GM21717 (cell line): ENCODE results near the gene CCDC146.

Experiments
- ATAC-seq: cut with Tn5 transposase; IDR thresholded peaks from one replicate; pipeline ENCODE4 v1.9.1; 2021; ENCODE audit warnings: mild to moderate bottlenecking, moderate library complexity; ENCODE audit not compliant: unreplicated experiment

CCDC146 gene

DNA sequence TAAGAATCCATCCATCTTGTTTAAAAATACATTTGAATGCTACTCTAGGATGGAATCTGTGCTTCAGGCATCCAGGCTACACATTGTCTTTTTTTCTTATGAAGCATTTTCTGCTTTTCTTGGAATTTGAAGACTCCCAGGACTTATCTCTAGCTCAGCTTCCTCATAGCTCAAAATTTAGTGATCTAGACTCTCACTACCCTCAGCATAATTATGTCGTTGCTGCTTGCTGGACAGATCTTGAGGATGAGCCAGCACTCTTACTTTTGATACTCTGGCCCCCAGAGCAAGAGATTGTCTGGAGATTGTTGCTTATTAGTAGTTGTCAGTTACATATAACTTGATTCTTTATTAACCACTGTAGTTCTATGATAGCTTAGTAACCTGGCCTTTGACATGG is 160.5 kb downstream of the CCDC146 start:
- ATAC-seq, result no peak

DNA sequence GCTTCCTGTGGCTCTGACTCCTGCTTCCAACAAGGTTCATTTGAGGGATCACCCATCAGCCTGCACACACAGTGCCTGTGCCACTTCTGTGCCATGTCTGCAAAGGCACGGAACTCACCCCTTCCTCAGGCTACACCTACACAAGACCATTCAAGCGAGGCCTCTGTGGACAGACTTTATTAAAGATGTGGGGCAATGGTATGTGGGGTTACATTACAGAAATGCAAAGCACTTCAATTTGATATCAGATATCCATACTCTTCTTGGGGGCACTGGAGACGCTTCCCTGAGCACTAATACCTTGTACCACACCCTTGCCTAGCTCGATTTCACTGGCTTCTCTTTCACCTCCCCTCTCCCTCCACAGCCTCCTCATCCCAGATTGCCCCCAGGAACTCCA is 161.6 kb downstream of the CCDC146 start:
- ATAC-seq, result no peak

DNA sequence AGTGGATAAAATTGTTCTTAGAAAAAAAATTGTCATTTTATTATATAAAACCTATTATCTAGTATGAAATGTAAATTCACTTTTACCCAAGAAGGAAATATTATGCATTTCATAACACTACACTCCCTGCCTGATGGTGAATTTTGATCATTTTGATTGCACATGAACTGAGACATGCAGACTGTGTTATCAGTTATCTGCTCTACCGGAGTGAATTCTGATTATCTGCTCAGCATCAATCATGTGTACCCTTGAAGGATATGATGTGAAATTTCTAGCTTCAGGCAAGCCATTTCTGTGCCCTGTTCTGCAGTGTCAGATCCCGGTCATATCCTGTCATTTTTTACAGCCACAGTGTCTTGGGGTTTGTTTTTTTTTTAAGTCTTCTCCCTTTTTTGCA is 162.2 kb downstream of the CCDC146 start:
- no peak for ATAC-seq

DNA sequence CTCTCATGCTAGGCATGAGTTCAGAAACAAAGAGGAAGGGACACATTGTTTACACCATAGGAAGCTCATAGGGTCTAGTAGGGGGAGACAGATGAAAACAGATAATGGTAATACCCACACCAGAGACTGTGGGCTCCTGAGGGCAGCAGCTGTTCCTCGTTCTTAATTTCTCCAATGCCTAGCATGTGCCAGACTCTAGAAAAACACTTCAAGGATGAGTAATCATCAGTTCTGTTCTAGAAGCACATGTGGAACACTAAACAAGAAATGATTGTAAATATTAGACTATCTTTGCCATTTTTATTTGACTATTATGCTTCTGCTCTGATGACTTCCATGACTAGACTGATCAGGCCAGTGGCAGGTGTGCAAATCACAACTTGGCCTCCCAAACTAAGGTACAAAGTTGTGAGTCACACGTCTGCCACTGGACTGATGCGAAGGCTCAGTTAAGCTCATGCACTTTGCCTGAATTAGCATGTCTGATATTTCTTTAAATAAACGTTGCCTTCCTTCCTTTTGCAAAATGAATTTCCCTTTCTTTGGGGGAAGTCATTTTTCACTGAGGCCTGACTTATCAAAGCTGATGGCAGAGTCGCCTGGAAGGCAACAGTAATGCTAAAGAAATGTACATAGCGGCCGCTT is 166.4 kb downstream of the CCDC146 start:
- ATAC-seq, result no peak

DNA sequence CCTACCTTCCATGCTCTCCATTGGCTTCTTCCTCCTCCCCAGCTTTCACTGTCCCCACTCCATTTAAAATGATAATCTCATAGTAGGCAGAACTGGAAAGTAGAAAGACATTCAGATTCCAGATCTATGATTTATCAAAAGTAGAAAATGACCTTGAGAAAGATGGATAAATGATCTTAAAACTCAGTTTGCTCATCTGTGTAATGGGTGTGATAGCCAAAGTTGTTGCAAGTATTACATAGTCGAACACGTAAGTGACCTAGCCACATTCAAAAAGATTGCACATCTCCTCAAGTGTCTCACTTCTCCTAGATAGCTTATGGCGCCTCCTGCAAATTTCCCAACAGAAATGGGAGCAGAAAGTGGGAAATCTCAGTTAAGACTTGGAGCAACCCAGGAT is 167.0 kb downstream of the CCDC146 start:
- no peak for ATAC-seq

DNA sequence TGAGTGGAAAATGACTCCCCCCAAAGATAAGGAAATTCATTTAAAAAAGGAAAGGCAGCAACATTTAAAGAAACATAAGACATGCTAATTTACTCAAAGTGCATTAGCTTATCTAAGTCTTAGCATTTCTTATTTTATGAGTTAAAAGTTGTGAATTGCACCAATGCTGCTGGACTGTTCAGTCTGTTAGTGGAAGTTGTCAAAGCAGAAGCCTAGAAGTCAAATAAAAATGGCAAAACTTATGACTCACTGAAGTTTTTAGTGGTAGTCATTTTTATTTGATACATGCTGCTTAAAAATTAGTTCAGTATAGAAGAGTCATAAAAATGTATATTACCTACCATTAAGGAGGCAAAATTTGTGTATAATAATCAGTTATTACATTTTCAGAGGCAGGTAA is 168.0 kb downstream of the CCDC146 start:
- ATAC-seq, result no peak

DNA sequence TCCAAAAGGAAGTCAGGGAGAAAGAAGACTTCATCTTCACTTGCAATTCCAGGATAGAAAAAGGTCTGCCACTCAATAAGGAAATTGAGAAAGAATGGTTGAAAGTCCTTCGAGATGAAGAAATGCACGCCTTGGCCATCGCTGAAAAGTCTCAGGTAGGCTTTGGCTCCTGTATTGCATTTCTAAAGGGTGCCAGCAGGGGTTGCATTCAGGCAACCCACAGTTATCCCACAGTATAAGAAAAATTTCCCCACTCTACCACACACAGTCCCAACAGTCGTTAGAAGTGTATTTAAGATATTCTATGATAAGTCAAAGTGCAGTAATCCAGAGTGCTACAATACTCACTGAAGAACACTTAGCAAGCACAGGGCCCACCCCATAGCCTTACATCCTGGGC is 170.6 kb downstream of the CCDC146 start:
- ATAC-seq, result no peak

DNA sequence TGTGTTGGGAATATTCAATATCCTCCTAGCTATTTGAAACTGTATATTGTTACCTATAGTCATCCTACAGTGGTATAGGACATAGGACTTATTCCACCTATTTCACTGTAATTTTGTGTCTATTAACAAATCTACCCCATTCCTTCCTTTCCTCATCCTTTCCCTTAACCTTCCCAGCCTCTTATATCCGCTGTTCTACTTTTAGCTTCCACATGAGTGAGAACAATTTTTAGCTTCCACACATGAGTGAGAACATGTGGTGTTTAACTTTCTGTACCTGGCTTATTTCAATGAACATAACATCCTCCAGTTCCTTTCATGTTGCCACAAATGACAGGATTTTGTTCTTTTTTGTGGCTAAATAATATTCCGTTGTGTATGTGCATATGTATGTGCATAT is 173.1 kb downstream of the CCDC146 start:
- no peak for ATAC-seq

DNA sequence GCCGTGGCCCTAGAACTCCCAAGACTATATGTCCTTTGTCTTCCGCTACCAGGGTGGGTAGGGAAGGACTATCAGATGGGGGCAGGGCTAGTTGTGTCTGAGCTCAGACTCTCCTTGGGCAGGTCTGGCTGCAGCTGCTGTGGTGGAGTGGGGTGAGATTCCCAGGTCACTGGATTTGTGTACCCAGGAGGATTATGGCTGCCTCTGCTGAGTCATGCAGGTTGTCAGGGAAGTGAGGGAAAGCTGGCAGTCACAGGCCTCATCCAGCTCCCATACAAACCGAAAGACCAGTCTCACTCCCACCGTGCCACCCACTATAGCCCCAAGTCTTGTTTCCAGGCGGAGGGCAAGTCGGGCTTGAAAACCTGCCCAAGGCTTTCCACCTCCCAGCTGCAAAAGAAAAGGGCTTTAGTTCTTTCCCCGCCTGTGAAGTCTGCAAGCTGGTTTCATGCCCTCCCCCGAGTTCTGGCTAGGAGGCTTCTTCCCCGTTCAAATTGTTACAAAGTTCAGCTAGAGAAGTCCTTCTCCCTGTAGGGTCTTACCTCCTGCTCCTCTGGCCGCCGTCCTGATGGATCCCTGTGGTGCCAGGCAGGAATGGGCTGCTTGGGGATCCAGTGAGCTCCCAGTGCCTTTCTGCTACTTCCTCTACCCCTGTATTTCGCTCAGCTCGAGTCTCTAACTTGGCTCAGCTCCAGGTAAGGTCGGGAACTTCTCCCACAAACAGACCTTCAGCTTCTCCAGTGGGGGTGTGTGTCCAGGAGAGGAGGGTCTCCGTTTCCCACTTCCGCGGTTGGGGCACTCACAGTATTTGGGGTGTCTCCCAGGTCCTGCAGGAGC is 184.0 kb downstream of the CCDC146 start:
- ATAC-seq, result no peak

DNA sequence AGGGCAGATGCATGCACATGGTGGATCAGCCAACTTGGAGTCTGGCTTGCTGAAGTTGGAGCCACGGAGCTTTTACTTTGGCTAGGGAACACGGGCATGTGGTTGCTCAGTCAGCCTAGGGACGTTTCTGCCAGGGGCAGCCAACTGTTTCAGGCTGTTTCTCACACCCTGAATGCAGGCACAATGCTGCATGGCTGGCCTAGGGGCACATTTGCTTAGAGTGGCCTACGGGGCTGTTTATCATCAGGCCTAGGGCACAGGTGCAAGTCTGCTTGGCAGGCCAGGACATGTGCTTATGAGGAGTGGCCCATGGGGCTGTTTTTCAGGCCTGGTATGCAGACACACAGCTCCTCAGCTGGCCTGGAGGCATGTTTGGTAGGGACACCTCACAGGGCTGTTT is 186.4 kb downstream of the CCDC146 start:
- ATAC-seq, result no peak

DNA sequence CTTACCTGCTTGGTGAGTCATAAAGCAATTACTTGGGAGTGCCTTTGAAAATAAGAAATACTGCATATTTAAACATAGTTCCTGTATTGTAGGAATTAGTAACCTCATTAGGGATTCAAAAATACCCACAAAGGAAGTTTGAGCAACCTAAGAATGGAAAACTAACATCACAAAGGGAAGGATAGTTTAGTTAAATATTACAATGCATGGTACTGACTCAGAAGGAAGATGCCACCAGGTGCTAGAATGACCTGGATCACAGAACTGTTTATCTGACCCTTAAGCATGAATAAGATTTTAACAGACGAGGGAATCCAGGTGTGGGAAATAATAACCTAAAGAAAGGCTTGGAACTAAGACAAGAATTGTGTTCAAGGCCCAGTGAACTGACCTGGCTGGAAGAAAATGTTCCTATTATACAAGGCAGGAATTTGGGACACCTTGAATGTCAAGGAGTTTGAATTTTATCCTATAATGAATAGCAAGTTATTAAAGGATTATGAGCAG is 187.4 kb downstream of the CCDC146 start:
- no peak for ATAC-seq

DNA sequence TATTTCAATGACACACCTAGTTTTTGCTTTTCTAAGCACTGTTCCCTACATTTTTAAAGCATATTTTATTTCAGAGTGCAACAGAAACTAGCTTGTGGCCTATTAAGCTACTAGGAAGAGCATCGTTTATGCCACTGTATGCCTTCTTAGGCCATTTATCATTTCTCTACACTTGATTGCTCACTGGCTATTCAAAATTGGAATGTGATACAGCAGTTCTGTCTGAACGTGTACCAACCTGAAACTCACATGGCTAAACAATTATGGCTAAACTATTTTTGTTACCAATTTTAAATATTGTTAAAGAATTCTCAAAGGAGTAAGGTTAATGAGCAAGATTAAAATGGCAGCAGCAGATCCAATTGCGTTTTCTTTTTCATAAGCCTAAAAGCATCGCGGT is 188.6 kb downstream of the CCDC146 start:
- ATAC-seq, result no peak

DNA sequence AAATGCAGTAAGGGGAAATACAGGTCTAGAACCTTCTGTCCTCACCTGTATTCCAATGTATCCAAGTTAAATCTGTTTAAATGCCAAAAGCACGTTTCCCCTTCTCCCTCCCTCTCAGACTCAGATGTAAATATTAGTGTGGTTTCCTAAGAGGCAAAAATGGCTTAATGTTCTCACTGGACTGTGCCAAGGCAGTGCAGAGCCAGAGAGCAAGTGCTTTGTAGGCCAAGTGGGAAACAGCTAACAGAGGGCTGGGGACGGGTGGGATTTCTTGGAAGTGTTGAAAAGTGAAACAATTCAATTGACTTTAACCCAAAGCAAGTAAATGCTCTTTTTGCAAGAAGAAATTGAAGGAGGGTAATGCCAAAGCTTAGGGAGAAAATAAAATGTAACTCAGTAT is 190.7 kb downstream of the CCDC146 start:
- ATAC-seq, result no peak

DNA sequence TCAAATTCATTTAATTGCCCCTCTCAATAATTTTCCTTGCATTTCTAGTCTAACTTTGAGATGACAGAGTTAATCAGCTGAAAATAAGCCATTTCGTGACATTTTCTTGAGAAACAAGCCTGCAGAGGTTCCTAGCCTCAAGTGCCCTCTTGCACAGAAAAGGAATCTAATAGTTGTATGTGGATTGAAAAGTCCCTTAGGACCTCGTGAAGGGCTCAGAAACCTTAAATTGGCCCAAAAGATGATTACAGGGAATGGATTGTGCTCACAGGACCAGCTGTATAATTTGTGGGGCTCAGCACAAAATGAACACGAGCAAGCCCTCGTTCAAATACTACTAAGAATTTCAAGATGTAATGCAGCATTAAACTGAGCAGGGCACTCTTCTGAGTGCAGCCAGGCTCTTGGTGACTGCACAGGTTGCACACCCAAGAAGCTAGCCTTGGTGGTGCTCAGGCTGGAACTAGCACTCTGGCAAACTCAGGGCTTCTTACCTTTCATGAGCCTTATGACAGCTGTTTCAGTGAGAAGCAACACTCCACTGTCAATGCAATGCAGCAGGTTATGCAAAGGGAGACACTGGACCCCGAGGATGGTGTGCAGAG is 191.6 kb downstream of the CCDC146 start:
- ATAC-seq, result no peak

DNA sequence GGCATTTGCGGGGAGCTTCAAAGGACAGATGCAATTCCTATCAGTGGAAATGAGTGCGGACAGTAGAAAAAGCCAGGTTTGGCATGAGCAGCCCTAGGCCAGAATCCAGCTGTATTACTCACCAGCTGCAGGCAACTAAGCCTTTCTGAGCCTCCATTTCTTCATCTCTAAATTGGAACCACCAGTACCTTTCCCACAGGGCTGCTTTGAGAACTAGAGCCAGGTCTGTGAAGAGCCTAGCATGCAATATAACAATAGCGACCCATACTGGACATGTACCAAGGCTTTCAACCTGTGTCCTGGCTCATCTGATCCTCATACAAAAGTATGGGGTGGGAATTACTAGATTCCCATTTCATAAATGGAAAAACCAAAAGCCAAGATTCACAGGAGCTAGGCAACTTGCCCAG is 192.8 kb downstream of the CCDC146 start:
- no peak for ATAC-seq

DNA sequence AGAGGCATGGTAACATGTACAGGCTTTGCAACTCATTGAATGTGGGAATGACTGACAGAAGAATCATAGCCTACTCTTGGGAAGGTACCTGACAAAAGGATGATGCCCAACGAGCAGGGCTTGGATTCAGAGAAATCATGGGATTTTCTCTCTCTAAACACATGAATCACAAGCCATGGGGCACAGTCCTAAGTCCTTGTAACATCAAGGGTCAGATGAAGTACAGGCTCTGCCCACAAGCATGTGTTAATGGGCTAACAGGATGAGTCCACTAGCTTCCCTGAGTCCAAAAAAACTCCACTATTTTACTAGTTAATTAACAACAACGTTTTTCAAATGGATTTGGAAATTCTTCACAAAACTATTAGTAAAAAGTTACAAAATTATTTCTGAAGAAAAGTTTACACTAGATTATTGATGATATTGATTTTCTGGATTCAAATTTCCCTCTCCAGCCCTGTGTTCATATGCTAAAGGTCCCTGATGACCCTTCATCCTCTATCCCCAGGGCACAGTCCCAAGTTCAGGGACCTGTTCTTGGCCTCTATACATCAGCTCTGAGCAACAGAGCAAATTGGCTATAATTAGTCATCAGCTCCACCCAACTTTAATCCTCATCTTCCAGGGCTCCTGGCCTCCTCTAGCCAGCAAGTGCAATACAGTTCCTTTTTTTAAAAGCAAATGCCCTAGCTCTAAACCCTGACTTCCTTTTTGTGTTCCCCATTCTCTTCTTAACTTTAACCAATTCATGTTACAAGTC is 194.0 kb downstream of the CCDC146 start:
- no peak for ATAC-seq

DNA sequence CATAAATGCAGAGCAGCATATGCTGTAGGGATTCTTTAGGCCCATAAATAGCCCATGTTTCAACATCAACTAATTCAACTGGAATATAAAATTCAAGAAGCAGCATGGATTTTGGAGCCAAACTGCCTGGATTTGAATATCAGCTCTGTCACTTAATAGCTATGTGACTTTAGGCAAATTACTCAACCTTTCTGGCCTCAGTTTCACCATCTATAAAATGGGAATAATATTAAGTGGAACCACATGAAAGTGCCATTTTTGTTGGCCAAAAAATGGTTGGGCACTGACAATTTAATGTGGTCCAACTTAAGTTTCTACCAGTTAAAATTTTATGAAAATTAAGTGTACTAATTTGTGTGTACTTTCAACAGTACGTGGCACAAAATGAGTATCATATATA is 195.6 kb downstream of the CCDC146 start:
- no peak for ATAC-seq

DNA sequence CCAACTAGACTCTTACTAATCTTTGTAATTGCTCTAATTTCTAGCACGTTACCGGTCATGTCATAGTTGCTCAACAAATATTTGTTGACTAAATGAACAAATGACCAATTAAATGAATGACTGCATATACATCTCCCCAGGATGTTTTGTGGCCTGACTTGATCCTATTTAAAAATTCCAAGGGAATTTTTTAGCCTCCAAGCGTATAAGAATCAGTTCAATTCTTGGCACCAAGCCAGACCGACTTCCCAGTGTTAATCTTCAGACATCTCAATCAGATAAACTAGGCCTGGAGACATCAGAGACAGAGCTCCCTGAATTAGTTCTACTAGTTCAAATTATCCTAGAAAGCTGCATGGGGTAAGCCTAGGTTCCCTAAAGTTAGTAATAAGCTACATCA is 197.7 kb downstream of the CCDC146 start:
- ATAC-seq, result no peak

DNA sequence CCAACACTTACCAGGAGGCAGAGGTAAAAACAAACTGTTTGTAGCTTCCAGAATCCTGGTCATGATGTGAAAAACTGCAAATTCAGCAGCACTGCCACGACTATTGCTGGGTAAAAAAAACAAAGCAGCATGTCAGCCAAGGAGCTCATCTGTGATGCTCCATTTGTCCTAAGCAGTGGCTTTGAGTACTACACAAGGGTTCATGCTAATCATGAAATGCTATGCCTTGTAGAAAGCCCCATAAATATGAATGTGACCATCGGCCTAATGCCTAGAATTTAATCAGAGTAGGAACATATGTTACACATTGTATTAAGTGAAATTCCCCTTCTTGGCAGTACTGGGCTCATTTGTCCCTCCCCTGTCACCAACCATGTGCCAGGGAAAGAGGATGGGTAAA is 198.3 kb downstream of the CCDC146 start:
- no peak for ATAC-seq

DNA sequence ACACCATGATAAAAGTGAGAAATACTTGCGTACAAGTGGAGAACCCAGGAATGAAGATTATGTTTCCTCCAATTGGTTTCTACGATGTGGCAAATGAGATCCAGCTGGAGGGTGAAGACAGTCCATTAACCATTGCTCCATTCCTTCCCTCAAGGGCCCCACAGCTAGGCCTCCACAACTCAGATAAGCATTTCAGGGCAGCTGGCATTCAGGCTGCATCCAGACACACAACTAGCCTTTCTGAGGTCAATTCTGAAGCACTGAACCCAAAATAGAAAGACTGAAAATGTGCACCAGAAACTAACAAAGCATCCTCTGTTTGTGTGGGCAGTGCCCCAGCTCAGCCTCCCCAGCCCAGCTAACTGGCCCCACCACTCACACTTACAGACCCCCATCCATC is 198.9 kb downstream of the CCDC146 start:
- ATAC-seq, result no peak

DNA sequence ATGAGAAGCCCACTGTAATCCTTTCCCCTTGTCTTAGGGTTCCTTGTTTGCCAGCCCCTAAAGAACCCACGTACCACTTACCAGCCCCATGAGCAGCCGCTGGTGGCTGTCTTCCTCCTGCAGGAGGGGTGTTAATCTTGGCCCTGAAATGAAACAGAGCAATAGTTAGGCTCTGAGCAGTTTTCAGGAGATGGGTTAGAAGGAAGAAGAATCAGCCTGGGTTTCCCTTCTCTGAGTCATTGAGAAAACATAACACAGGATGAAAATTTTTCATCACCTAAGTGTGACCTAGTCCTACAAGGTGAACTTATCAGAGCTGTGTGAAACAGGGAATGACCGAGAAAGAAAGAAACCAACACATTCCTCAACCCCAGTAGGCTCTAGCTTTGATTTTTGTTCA is 203.7 kb downstream of the CCDC146 start:
- no peak for ATAC-seq
